GM12872 (cell line): ENCODE measurements around the gene ACSF3.

ENCODE experiments used
- TF ChIP-seq, protein P1 (sequence below): IDR thresholded peaks from 3 replicates; pipeline ENCODE4 v1.5.1; 2011; ENCODE audit warnings: low read depth, mild to moderate bottlenecking, low read length, moderate library complexity; ENCODE audit not compliant: insufficient read depth

The ACSF3 gene

DNA sequence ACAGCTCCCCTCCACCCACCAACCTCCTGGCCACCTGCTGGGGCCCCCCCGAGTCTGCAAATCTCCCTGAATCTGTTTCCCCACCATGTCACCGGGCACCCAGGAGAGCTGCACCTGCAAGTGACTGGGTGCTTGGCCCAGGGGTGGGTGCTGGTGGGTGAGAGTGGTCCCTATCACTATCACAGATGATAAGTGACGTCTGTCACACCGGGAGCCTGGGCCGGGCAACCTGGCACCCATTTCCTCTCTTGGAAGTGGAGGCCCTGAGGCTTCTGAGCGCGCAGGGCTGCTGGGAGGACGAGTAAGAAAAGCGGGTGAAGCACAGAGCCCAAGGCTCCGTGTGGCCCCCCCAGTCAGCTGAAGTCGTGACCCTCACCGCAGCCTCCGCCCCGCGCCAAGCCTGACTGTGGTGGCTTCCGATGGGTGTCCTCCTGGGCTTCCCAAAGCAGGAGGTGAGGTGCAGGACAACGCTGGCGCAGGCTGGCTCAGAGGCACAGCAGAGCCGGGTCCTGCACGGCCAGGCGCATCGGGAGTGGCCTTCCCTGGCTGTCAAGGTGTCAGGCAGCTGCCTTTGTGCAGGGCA lies 21.0 kb upstream of the ACSF3 start:
- TF ChIP-seq, protein P1, sequence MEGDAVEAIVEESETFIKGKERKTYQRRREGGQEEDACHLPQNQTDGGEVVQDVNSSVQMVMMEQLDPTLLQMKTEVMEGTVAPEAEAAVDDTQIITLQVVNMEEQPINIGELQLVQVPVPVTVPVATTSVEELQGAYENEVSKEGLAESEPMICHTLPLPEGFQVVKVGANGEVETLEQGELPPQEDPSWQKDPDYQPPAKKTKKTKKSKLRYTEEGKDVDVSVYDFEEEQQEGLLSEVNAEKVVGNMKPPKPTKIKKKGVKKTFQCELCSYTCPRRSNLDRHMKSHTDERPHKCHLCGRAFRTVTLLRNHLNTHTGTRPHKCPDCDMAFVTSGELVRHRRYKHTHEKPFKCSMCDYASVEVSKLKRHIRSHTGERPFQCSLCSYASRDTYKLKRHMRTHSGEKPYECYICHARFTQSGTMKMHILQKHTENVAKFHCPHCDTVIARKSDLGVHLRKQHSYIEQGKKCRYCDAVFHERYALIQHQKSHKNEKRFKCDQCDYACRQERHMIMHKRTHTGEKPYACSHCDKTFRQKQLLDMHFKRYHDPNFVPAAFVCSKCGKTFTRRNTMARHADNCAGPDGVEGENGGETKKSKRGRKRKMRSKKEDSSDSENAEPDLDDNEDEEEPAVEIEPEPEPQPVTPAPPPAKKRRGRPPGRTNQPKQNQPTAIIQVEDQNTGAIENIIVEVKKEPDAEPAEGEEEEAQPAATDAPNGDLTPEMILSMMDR = no peak

- TF ChIP-seq, protein P1 = no peak
Observed at GRCh38 chr16:89073346-89074071, 20.1 kb upstream of the ACSF3 start.

GRCh38 chr16:89074803-89075688 lies 18.6 kb upstream of the ACSF3 start:
- TF ChIP-seq, protein P1 = no peak

- TF ChIP-seq, protein P1 = no peak
Observed at GRCh38 chr16:89076159-89076558, 17.5 kb upstream of the ACSF3 start.

- TF ChIP-seq, protein P1 = no peak
Observed at GRCh38 chr16:89077076-89077475, 16.6 kb upstream of the ACSF3 start.

- TF ChIP-seq, protein P1 = no peak
Observed at GRCh38 chr16:89078172-89078571, 15.5 kb upstream of the ACSF3 start.

GRCh38 chr16:89079434-89079980 lies 14.1 kb upstream of the ACSF3 start:
- TF ChIP-seq, protein P1 = no peak
